HG03095 (cell line): ENCODE data around the gene SLC10A4.
"Not testable (repeated sequence)": the region's sequence is repeated elsewhere in the genome, so short reads cannot be mapped to it uniquely, and the experiment has no call there.

ENCODE experiments used
- ATAC-seq: cut with Tn5 transposase; IDR thresholded peaks from one replicate; pipeline ENCODE4 v1.9.1; 2021; ENCODE audit warnings: moderate library complexity; ENCODE audit not compliant: unreplicated experiment

SLC10A4 gene, protein sequence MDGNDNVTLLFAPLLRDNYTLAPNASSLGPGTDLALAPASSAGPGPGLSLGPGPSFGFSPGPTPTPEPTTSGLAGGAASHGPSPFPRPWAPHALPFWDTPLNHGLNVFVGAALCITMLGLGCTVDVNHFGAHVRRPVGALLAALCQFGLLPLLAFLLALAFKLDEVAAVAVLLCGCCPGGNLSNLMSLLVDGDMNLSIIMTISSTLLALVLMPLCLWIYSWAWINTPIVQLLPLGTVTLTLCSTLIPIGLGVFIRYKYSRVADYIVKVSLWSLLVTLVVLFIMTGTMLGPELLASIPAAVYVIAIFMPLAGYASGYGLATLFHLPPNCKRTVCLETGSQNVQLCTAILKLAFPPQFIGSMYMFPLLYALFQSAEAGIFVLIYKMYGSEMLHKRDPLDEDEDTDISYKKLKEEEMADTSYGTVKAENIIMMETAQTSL

DNA sequence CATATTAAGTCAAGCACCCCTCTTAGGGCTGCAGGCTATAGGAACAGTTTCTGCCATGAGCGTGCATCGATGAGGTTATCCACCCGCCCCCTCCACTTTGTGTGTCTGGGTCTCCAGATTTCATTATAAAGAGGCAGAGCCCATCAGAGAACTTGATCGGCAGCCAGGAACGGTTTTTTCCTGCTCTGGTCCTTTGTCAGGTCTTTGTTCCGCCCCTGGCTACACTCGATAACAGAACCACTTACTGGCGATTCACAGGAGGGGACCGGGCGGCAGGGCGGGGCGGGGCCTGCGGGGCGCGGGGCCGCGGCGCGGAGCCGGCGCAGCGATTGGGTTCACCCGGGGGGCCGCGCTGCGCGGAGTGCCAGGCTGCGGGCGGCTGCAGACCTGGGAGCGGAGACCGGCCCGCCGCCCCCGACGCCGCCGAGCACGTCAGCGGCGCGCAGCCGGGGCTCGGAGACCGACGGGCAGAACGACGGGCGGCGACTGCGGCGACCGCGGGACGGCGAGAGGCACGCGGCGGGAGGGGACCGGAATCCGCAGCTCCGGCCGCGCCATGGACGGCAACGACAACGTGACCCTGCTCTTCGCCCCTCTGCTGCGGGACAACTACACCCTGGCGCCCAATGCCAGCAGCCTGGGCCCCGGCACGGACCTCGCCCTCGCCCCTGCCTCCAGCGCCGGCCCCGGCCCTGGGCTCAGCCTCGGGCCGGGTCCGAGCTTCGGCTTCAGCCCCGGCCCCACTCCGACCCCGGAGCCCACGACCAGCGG lies at the start of gene SLC10A4:
SLC10A4 (plus strand) TSS at position 338 of the 771 bp plus-strand sequence; CDS start at position 557, 219 bp downstream.
- ATAC-seq = no peak

GRCh38 chr4:48436318-48436717 lies 46.8 kb upstream of the SLC10A4 start:
- no peak for ATAC-seq

DNA sequence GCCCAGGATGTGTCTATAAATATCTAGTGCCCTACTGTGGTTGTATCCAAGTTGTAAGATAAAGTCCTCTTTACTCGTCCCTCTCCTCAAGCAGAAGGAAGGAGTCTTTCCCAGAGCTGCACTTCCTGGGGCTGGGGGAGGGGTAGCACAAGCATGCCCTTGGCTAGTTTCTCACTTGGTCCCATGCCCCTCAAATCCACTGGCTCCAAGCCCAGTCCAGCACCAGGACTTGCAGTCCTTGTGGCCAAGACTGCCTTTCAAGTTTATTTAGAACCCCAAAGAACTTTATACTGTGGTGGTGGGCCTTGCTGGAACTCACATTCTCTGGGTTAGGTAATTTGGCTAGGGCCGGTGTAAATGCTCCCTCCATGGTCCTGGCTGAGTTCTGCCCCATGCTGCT lies 43.2 kb upstream of the SLC10A4 start:
- ATAC-seq = no peak

DNA sequence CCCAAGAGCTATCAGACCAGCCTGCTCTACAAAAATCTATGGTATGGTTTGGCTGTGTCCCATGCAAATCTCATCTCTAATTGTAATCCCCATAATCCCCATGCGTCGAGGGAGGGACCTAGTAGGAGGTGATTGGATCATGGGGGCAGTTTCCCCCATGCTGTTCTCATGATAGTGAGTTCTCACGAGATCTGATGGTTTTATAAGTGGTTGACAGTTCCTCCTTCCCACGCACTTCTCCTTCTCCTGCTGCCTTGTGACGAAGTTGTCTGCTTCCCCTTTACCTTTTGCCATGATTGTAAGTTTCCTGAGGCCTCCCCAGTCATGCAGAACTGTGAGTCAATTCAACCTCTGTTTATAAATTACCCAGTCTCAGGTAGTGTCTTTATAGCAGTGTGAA lies 42.2 kb upstream of the SLC10A4 start:
- not testable (repeated sequence) for ATAC-seq

DNA sequence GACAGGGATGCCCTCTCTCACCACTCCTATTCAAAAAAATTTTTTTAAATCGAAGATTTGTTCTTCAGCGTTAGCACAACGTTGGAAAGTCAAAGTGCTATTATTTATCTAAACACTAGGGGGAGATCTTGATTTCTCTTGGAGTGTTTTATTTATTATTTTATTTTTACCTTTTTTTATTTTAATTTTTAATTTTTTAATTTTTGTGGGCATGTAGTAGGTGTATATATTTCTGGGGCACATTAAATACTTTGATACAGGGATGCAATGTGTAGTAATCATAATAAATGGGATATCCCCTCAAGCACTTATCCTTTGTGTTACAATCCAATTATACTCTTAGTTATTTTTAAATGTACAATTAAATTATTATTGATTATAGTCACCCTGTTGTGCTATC lies 37.4 kb upstream of the SLC10A4 start:
- ATAC-seq = no peak

GRCh38 chr4:48446642-48447041 lies 36.5 kb upstream of the SLC10A4 start:
- ATAC-seq = no peak

DNA sequence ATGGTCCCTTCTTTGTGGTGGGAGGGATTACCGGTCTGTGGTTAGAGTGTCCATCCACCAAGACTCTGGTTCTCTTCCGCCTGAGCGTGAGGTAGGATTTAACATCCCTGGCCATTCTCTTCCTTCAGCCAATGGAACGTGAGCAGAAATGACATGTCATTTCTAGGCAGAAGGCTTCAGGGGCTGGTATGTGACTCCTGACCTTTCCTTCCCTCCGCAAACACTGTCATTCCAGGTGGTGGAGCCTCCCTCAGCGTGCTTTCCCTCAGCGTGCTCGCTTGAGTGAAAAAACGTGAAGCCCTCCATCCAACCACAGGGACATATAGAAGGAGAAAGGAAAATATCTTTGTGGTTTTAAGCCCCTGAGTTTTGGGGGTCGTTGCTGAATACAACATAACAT lies 34.0 kb upstream of the SLC10A4 start:
- ATAC-seq = no peak

- no peak for ATAC-seq
Measured at GRCh38 chr4:48450740-48451139, 32.4 kb upstream of the SLC10A4 start.

GRCh38 chr4:48451656-48452055 lies 31.5 kb upstream of the SLC10A4 start:
- not testable (repeated sequence) for ATAC-seq

DNA sequence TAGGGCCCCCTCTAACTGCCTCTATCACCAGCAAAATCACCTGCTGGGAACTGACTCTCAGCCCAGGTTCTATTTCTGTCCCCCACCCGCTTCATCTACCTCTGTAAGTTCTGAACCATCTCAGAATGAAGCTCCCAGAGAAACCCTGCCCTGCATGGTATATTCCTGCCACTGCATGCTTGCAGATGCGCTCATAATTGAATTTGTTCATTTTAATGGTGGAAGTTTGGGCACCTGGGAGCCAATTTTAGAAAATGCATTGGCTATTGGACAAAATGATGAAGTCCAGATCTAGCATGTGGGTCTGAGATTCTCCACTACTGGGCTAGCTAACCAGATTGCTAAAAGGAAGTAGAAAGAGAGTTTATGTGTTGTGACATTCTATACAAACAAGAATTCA lies 28.6 kb upstream of the SLC10A4 start:
- no peak for ATAC-seq

DNA sequence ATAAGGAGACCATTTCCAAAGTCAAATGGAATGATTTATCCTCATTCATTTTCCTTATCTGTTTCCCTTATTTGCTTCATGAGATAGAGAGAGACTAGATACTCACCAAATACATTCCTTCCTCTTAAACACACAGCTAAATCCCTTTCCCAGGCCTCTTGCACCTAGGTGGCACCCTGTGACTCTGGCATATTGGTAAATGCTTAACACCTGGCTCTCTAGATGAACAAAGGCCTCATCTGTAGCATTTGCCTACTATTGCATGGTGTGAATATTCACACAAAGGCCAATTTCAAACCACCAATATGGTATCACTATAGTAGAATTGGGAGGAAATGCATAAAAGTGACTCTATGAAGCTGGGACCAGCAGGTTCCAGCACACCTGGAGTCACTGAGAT lies 22.1 kb upstream of the SLC10A4 start:
- no peak for ATAC-seq

- no peak for ATAC-seq
Measured at GRCh38 chr4:48462363-48462762, 20.8 kb upstream of the SLC10A4 start.

DNA sequence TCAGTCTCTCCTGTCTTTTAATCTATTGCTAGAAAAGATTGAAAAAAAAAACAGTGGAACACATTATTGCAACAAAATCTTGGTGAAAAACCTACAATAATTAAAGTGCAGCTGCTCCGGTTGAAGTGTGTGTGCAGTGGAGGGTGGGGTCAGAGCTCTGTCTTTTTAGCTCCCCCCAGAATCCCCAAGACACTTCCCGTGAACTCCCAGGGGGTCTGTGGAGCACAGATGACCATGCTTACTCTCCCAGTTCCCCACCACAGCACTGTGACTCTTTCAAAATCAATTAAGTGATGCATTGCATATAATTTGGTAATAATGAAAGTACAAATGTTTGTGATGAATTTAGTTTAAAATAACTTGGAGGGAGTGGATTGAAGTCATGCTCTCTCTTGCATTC lies 15.7 kb upstream of the SLC10A4 start:
- no peak for ATAC-seq

GRCh38 chr4:48467891-48468290 lies 15.3 kb upstream of the SLC10A4 start:
- ATAC-seq = no peak

GRCh38 chr4:48470137-48470536 lies 13.0 kb upstream of the SLC10A4 start:
- no peak for ATAC-seq

DNA sequence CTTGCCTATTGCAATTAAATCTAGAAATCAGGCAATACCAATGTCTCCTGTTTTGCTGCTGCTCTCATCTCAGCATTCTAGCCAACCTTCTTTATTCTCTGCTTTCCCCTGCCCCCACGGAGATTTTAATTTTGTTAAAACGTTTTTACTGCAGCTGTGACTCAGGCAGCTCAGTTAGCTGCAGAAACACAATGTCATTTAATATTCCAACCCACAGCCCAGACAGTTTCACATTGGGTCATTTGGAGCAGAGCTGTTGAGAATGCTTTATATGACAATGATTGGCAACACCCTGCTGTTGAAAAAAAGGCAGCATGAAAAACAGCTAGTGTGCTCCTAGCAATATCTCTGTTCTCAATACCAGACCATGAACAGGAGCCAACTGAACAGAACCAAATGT lies 12.6 kb upstream of the SLC10A4 start:
- ATAC-seq = no peak

- no peak for ATAC-seq
Measured at GRCh38 chr4:48472794-48473193, 10.3 kb upstream of the SLC10A4 start.

- no peak for ATAC-seq
Measured at GRCh38 chr4:48475770-48476169, 7.4 kb upstream of the SLC10A4 start.

- ATAC-seq = no peak
Measured at GRCh38 chr4:48478273-48478672, 4.9 kb upstream of the SLC10A4 start.

- no peak for ATAC-seq
Measured at GRCh38 chr4:48481581-48481980, 1.6 kb upstream of the SLC10A4 start.

GRCh38 chr4:48483777-48484493 lies 792 bp downstream of the SLC10A4 start:
- ATAC-seq = no peak
